CD14-positive monocyte (primary cell): ENCODE results near the gene EP400. TPM values are rescaled to one million over a fixed set of nuclear protein-coding genes. Genes with fewer than 3 reads are reported as not detected.

Experiments used
- DNase-seq, 3 donors: peaks; one replicate each; pipeline ENCODE4 v3.0.0-alpha.2; 2011 to 2022
- H2AFZ ChIP-seq: 2 replicates; pipeline ENCODE4 v1.6.0; 2012; ENCODE audit warnings: mild to moderate bottlenecking, low read depth, low read length, inconsistent platforms; ENCODE audit not compliant: insufficient read depth, poor library complexity, severe bottlenecking
- H3K27ac ChIP-seq, 2 donors: 1 replicate in 1 of 2; 2 replicates in 1 of 2; pipeline ENCODE4 v1.5.1; 2012 to 2013; ENCODE audit warnings: low read length in 2 of 2, control low read depth in 1 of 2, inconsistent platforms in 1 of 2, low read depth in 1 of 2, mild to moderate bottlenecking in 1 of 2
- H3K27me3 ChIP-seq, 2 donors: one replicate each; pipeline versions ENCODE4 v1.6.0 to v1.6.1; 2011 to 2013; ENCODE audit warnings: low read length in 2 of 2; ENCODE audit not compliant: control insufficient read depth in 2 of 2, insufficient read depth in 2 of 2
- H3K36me3 ChIP-seq, 2 donors: replicated peaks in 1 of 2; 1 replicate in 1 of 2; 2 replicates in 1 of 2; pipeline versions ENCODE4 v1.5.1 to v1.6.1; 2012 to 2013; ENCODE audit warnings: low read length in 2 of 2, control low read depth in 1 of 2, inconsistent platforms in 1 of 2, mild to moderate bottlenecking in 1 of 2; ENCODE audit not compliant: insufficient read depth in 2 of 2, control insufficient read depth in 1 of 2
- H3K4me1 ChIP-seq, 2 donors: 1 replicate in 1 of 2; 2 replicates in 1 of 2; pipeline versions ENCODE4 v1.5.1 to v1.6.1; 2012 to 2013; ENCODE audit warnings: low read length in 2 of 2, control low read depth in 1 of 2, inconsistent platforms in 1 of 2, mild to moderate bottlenecking in 1 of 2, moderate library complexity in 1 of 2; ENCODE audit not compliant: insufficient read depth in 2 of 2, control insufficient read depth in 1 of 2
- H3K4me2 ChIP-seq: replicated peaks from 2 replicates; pipeline ENCODE3; 2012; ENCODE audit warnings: low read length, moderate library complexity, mild to moderate bottlenecking; ENCODE audit not compliant: poor library complexity, severe bottlenecking; ENCODE audit errors: extremely low read depth
- H3K4me3 ChIP-seq, 3 experiments: fragments of 200-600 bp in 1 of 3; sonication (generic) in 1 of 3; replicated peaks in 1 of 3; 1 replicate in 2 of 3; 2 replicates in 1 of 3; pipeline ENCODE4 v1.5.1; 2011 to 2013; ENCODE audit warnings: low read length in 3 of 3, mild to moderate bottlenecking in 3 of 3, control low read depth in 2 of 3, low read depth in 2 of 3, inconsistent platforms in 1 of 3, moderate library complexity in 1 of 3
- H3K79me2 ChIP-seq: 2 replicates; pipeline ENCODE4 v1.6.0; 2012; ENCODE audit warnings: mild to moderate bottlenecking, control low read depth, inconsistent platforms, low read length, moderate library complexity; ENCODE audit not compliant: insufficient read depth
- H3K9ac ChIP-seq: 2 replicates; pipeline ENCODE4 v1.6.0; 2017; ENCODE audit warnings: low read length, mild to moderate bottlenecking; ENCODE audit not compliant: insufficient read depth, poor library complexity, severe bottlenecking
- H3K9me3 ChIP-seq, 2 donors: replicated peaks in 1 of 2; 1 replicate in 1 of 2; 2 replicates in 1 of 2; pipeline versions ENCODE4 v1.5.1 to v1.6.1; 2012 to 2013; ENCODE audit warnings: low read length in 2 of 2, control low read depth in 1 of 2; ENCODE audit not compliant: control insufficient read depth in 1 of 2, insufficient read depth in 1 of 2
- H4K20me1 ChIP-seq: 2 replicates; pipeline ENCODE4 v1.6.0; 2012; ENCODE audit warnings: mild to moderate bottlenecking, low read length, control low read depth, moderate library complexity; ENCODE audit not compliant: insufficient read depth
- H3K27ac Mint-ChIP-seq, 7 donors: one replicate each; pipeline ENCODE4 v1.8.0; 2020; ENCODE audit warnings: mild to moderate bottlenecking in 7 of 7, mixed read lengths in 7 of 7, moderate library complexity in 6 of 7, inconsistent platforms in 2 of 7
- H3K27me3 Mint-ChIP-seq, 3 donors: one replicate each; pipeline ENCODE4 v1.8.0; 2021 to 2022; ENCODE audit warnings: low read depth in 3 of 3, mild to moderate bottlenecking in 3 of 3, mixed read lengths in 3 of 3, moderate library complexity in 3 of 3, inconsistent platforms in 1 of 3
- H3K36me3 Mint-ChIP-seq, 2 donors: one replicate each; pipeline ENCODE4 v1.8.0; 2020; ENCODE audit warnings: mixed read lengths in 2 of 2, inconsistent platforms in 1 of 2, mild to moderate bottlenecking in 1 of 2
- H3K4me1 Mint-ChIP-seq: one replicate; pipeline ENCODE4 v1.8.0; 2020; ENCODE audit warnings: mild to moderate bottlenecking, mixed read lengths
- H3K4me3 Mint-ChIP-seq, 2 donors: one replicate each; pipeline ENCODE4 v1.8.0; 2020; ENCODE audit warnings: mild to moderate bottlenecking in 2 of 2, mixed read lengths in 2 of 2, moderate library complexity in 1 of 2
- H3K9me3 Mint-ChIP-seq, 7 donors: one replicate each; pipeline ENCODE4 v1.8.0; 2020 to 2022; ENCODE audit warnings: mixed read lengths in 7 of 7, mild to moderate bottlenecking in 6 of 7, moderate library complexity in 6 of 7, inconsistent platforms in 2 of 7
- CTCF ChIP-seq: fragments of 200-600 bp; IDR thresholded peaks from one replicate; pipeline ENCODE4 v1.8.0; 2022; ENCODE audit warnings: antibody characterized with exemption, mild to moderate bottlenecking
- WGBS: methylation state at CpG from one replicate; pipeline ENCODE4 v1.1.5; 2013; ENCODE audit warnings: missing lambda C conversion rate; ENCODE audit not compliant: insufficient coverage; 5-methylcytosine and 5-hydroxymethylcytosine counted together
- intact Hi-C, 2 donors: fragments of 100-400 bp; cut with micrococcal nuclease; formaldehyde crosslinking; loops; one replicate each; pipeline versions ENCODE4 v1.15.0 to v1.15.1; 2023
- polyA plus RNA-seq, 3 donors: library from polyadenylated mRNA; depleted of rRNA in 1 of 3; unstranded in 2 of 3; stranded (reverse) in 1 of 3; fragments of 300-500 nt in 2 of 3; fragments of >200 nt in 1 of 3; fragmentation: Illumina TruSeq in 2 of 3; gene quantifications; 1 replicate in 2 of 3; 2 replicates in 1 of 3; pipeline ENCODE4 v1.2.3, GENCODE V29; 2012 to 2021

EP400 gene
- polyA plus RNA-seq, 3 donors: 0.65 to 12.1 (median 0.81) TPM

- DNase-seq: no peak
- Histone ChIP-seq H3K9me3 (no peaks in the 10 kb centered on the region), H3K4me3 (no peak overlapping the region), H3K27me3 (no peaks in the 10 kb centered on the region), H4K20me1 (no peaks in the 10 kb centered on the region), H3K4me2 (no peak overlapping the region), H3K9ac (no peak overlapping the region), H2AFZ (no peak overlapping the region), H3K79me2 (no peaks in the 10 kb centered on the region), H3K4me1 (no peaks in the 10 kb centered on the region), H3K36me3 (peaks cover 35 to 78% of the 10 kb centered on the region in 2 donors), H3K27ac (no peak overlapping the region)
- Mint-ChIP-seq H3K4me1 (no peaks in the 10 kb centered on the region), H3K36me3 (peaks cover 50 to 75% of the 10 kb centered on the region in 2 donors), H3K4me3 (no peak overlapping the region), H3K27me3 (no peaks in the 10 kb centered on the region), H3K9me3 (no peaks in the 10 kb centered on the region), H3K27ac (no peak overlapping the region)
- intact Hi-C loops: no loop called here
- 99% methylated on average over 14 of the region's 19 CpGs for WGBS
- TF ChIP-seq CTCF: no peak
Measured at GRCh38 chr12:132111654-132112304, 162.0 kb downstream of the EP400 start.

DNA sequence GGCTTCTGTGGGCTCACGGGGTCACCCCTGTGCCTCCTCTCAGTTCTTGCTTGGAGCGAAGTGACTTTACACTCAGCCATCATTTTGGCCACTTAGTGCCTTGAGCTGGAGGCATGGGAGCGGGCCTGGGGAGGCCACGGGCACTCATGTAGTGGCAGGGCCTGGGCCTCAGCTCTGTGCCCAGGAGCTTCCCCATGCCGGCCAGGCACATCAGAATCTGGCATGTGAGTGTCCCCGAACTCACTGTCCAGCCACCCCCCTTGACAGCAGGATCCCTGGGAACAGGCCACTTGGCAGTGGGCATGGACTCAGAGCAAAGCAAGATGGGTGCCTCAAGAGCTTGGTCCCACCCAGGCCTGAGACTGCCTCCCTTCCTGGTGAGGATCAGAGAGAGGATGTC is 164.9 kb downstream of the EP400 start:
- DNase-seq: no peak
- no peak overlapping the region for H2AFZ ChIP-seq
- H3K79me2 ChIP-seq: no peaks in the 10 kb centered on the region
- Mint-ChIP-seq H3K27ac (peak overlapping the region in 1 of 7 donors; percentile 24), H3K27me3 (no peaks in the 10 kb centered on the region), H3K4me1 (no peaks in the 10 kb centered on the region), H3K4me3 (no peak overlapping the region), H3K9me3 (peaks cover 0 to 7% (median 0%) of the 10 kb centered on the region in 7 donors), H3K36me3 (peaks cover 42 to 61% of the 10 kb centered on the region in 2 donors)
- no peaks in the 10 kb centered on the region for H3K4me1 ChIP-seq
- H3K27me3 ChIP-seq: no peaks in the 10 kb centered on the region
- H3K36me3 ChIP-seq: peaks cover 33 to 66% of the 10 kb centered on the region in 2 donors
- TF ChIP-seq CTCF: no peak
- no peak overlapping the region for H3K27ac ChIP-seq
- H3K9me3 ChIP-seq: no peaks in the 10 kb centered on the region
- WGBS: 91% methylated on average over 6 of the region's 6 CpGs
- intact Hi-C loops: no loop called here
- no peak overlapping the region for H3K4me3 ChIP-seq
- H3K4me2 ChIP-seq: no peak overlapping the region
- H3K9ac ChIP-seq: no peak overlapping the region
- H4K20me1 ChIP-seq: no peaks in the 10 kb centered on the region
